ENCODE measurements around the gene PGBD4. TPM values are rescaled to one million over a fixed set of nuclear protein-coding genes. Genes with fewer than 3 reads are reported as not detected.

PGBD4 gene
- total RNA-seq, 3 donors from 2014 or later: 1.4 to 2.0 (median 1.7) TPM

GRCh38 chr15:34059946-34060345 is 41.9 kb upstream of the PGBD4 start:
- no peaks in the 10 kb centered on the region for H3K4me1 ChIP-seq (ENCODE audit: low read depth)
- H3K9me3 ChIP-seq: no peaks in the 10 kb centered on the region
- intact Hi-C loops (cut with DNase I, micrococcal nuclease): loop anchor here (5.0 to 10.0 kb wide), 2 partner anchors 152 to 155 kb away; partner anchors contain the start of gene KATNBL1 (in 2 of the 2)
- no peak overlapping the region for H3K4me3 ChIP-seq
- ATAC-seq (no peak), DNase-seq (no peak)
- TF ChIP-seq CTCF (IDR thresholded peaks at IDR 0.05): no peak
- no peaks in the 10 kb centered on the region for H3K36me3 ChIP-seq (ENCODE audit: low read depth)

GRCh38 chr15:34064438-34064837 is 37.4 kb upstream of the PGBD4 start:
- no peak overlapping the region for H3K4me3 ChIP-seq
- H3K36me3 ChIP-seq (ENCODE audit: low read depth): no peaks in the 10 kb centered on the region
- no peaks in the 10 kb centered on the region for H3K4me1 ChIP-seq (ENCODE audit: low read depth)
- intact Hi-C loops (cut with DNase I, micrococcal nuclease): loop anchor here (5.0 to 10.0 kb wide), 2 partner anchors 148 to 150 kb away; partner anchors contain the start of gene KATNBL1 (in 2 of the 2)
- DNase-seq (no peak), ATAC-seq (no peak)
- no peaks in the 10 kb centered on the region for H3K9me3 ChIP-seq
- no peak for TF ChIP-seq CTCF (IDR thresholded peaks at IDR 0.05)

- Histone ChIP-seq H3K9me3 (no peaks in the 10 kb centered on the region), H3K4me3 (no peak overlapping the region), H3K36me3 (ENCODE audit: low read depth) (no peaks in the 10 kb centered on the region), H3K4me1 (ENCODE audit: low read depth) (no peaks in the 10 kb centered on the region)
- no peak for ATAC-seq
- intact Hi-C loops (cut with DNase I, micrococcal nuclease): loop anchor here in 1 of 2 donors (10.0 kb wide), 1 partner anchor 150 kb away; the partner anchor contains the start of gene KATNBL1
- DNase-seq: no peak
- no peak for TF ChIP-seq CTCF (IDR thresholded peaks at IDR 0.05)
Observed at GRCh38 chr15:34065261-34065660, 36.6 kb upstream of the PGBD4 start.

- DNase-seq: no peak
- H3K4me3 ChIP-seq: no peak overlapping the region
- ATAC-seq: no peak
- TF ChIP-seq CTCF (IDR thresholded peaks at IDR 0.05): no peak
- intact Hi-C loops (cut with DNase I, micrococcal nuclease): loop anchor here in 1 of 2 donors (10.0 kb wide), 1 partner anchor 149 kb away; the partner anchor contains the start of gene KATNBL1
- H3K4me1 ChIP-seq (ENCODE audit: low read depth): no peaks in the 10 kb centered on the region
- H3K36me3 ChIP-seq (ENCODE audit: low read depth): no peaks in the 10 kb centered on the region
- no peaks in the 10 kb centered on the region for H3K9me3 ChIP-seq
Observed at GRCh38 chr15:34065941-34066340, 35.9 kb upstream of the PGBD4 start.

DNA sequence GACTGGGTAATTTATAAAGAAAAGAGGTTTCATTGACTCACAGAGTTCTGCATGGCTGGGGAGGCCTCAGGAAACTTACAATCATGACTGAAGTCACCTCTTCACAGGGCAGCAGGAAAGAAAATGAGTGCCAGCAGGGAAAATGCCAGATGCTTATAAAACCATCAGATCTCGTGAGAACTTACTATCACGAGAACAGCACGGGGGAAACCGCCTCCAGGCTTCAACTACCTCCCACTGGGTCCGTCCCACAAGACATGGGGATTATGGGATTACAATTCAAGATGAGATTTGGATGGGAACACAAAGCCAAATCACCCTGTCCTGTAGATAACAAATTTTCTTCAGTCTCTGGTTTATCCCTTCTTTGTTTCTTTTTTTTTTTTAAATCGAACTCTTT is 31.9 kb upstream of the PGBD4 start:
- TF ChIP-seq CTCF (IDR thresholded peaks at IDR 0.05): no peak
- ATAC-seq: no peak

DNA sequence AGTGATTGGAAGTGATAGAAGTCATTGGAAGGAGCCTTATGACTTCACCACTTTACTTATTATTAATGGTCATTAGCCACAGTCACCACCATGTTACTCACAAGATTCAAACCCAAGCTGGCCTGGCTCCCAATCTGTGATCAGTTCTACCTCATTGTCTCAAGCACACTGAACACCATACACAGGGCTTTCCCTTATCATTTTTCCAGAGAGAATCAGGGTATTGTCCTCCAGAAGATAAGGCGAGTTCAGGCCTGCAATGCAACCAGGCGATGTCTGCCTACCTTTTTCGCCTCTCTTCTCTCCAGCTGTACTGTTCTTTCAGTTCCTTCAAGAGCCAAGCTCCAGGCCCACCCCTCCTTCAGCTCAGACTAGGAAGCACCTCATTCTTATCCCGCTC is 25.1 kb upstream of the PGBD4 start:
- Histone ChIP-seq H3K4me1 (ENCODE audit: low read depth) (peaks cover 3% of the 10 kb centered on the region), H3K4me3 (no peak overlapping the region), H3K9me3 (no peaks in the 10 kb centered on the region), H3K36me3 (ENCODE audit: low read depth) (no peaks in the 10 kb centered on the region)
- ATAC-seq (no peak), DNase-seq (no peak)
- no peak for TF ChIP-seq CTCF (IDR thresholded peaks at IDR 0.05)
- intact Hi-C loops (cut with DNase I, micrococcal nuclease): no loop called here

More for the DNA sequence above, 31.9 kb upstream of the PGBD4 start:
- Histone ChIP-seq H3K4me3 (no peak overlapping the region), H3K36me3 (ENCODE audit: low read depth) (no peaks in the 10 kb centered on the region), H3K4me1 (ENCODE audit: low read depth) (no peaks in the 10 kb centered on the region), H3K9me3 (no peaks in the 10 kb centered on the region)
- intact Hi-C loops (cut with DNase I, micrococcal nuclease): no loop called here
- DNase-seq: no peak

All from mucosa of descending colon (tissue), 3 donors.